HG02981 (cell line): ENCODE data around the gene GNAI2.
"Not testable (repeated sequence)": the region's sequence is repeated elsewhere in the genome, so short reads cannot be mapped to it uniquely, and the experiment has no call there.

ENCODE experiments used
- ATAC-seq: cut with Tn5 transposase; IDR thresholded peaks from one replicate; pipeline ENCODE4 v1.9.1; 2021; ENCODE audit warnings: mild to moderate bottlenecking, moderate library complexity; ENCODE audit not compliant: unreplicated experiment

The GNAI2 gene

DNA sequence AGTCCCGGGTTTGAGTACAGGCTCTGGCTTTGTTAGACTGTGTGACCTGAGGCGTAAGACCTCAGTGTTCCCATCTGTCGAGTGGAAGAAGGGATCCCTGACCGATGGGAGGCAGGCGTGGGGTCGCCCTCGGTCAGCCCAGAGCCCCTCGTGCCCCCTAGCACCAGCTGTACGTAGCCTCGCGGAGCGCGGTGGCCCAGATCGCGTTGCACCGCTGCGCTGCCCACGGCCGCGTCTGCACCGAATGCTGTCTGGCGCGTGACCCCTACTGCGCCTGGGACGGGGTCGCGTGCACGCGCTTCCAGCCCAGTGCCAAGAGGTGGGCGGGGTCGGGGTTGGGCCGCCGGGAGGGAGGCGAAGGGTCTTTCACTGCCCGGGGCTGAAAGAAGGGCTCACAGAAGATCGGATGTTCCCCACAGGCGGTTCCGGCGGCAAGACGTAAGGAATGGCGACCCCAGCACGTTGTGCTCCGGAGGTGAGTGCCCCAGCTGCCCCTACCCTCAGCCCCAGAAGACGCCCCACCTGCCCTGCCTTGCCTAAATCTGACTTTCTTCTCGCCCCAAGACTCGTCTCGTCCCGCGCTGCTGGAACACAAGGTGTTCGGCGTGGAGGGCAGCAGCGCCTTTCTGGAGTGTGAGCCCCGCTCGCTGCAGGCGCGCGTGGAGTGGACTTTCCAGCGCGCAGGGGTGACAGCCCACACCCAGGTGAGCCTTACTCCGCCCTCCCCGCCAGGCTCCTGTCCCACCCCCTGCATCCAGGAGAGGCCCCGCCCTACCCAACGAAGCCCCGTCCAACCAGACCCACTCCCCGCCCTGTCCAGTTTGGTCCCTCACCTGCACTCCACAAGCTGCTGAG is 39.4 kb downstream of the GNAI2 start:
- no peak for ATAC-seq

DNA sequence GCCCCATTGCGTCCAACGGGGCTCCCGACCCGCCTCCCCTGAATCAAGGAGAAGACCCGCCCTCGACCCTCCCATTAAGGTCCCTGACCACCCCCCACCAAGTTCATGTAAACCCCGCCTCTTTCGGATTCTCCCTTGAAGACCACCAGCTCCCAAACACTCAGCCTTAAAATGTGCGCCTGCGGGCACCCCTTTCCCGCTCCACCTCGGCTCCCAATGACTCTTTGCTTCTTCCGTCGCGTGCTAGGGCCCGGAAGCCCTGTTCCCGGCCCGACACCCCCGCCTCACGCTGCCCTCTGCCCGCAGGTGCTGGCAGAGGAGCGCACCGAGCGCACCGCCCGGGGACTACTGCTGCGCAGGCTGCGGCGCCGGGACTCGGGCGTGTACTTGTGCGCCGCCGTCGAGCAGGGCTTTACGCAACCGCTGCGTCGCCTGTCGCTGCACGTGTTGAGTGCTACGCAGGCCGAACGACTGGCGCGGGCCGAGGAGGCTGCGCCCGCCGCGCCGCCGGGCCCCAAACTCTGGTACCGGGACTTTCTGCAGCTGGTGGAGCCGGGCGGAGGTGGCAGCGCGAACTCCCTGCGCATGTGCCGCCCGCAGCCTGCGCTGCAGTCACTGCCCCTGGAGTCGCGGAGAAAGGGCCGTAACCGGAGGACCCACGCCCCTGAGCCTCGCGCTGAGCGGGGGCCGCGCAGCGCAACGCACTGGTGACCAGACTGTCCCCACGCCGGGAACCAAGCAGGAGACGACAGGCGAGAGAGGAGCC is 40.2 kb downstream of the GNAI2 start:
- ATAC-seq: no peak

DNA sequence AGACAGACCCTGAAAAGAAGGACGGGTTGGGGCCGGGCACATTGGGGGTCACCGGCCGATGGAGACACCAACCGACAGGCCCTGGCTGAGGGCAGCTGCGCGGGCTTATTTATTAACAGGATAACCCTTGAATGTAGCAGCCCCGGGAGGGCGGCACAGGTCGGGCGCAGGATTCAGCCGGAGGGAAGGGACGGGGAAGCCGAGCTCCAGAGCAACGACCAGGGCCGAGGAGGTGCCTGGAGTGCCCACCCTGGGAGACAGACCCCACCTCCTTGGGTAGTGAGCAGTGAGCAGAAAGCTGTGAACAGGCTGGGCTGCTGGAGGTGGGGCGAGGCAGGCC is 40.7 kb downstream of the GNAI2 start:
- no peak for ATAC-seq

DNA sequence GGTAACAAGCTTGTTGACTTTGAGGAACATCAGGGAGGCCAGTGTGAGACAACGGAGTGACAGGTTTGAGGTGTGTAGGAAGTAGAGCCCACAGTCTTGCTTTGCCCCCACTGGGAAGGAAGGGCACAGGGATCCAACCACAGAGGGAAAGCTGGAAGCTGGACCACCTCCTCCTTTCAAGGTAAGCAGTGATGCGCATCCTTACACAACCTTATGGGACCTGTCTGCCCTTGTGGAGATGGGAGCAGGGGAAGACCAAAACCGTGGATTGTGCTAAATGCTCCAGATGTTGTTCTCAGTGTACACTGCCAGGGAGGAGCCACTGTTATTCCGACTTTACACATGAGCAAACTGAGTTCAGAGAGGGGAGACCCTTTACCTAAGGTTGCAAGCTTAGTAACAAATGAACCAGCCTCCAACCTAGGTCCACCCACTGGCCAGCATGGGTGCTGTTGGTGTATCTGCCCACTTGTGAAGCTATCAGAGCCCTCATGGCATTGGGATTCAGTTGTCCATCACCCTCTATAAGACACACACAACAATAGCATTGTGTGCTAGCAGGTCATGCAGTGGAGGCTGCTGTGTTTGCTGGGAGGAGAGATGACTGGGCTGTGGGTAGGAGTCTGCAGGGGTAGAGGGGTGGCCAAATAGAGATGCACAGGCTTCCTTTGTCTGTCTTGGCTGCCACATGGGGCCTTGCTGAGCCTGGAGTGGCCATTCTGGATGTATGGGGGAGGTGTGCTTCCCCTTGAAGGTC is 42.3 kb downstream of the GNAI2 start:
- no peak for ATAC-seq

DNA sequence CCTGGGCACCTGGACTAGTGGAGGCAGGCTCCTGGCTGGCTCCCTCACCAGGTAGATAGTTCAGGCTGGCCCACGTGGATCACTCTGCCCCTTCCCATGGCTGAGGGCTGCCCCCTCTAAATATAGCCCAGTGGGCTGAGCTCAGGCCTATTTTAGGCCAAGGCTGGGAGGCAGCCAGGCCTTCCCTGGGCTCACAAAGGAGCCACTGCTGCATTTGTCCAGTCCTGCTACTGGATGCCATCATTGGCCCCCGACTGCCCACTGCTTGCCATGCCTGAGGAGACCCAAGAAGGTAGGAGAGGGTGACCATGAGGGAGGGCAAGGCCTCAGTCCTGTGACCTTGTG is 42.8 kb downstream of the GNAI2 start, which contains the start of gene LSMEM2:
TSS of gene LSMEM2 (plus strand) at position 208 of the 345 bp plus-strand sequence. CDS start at position 235, 27 bp downstream.
- no peak for ATAC-seq

DNA sequence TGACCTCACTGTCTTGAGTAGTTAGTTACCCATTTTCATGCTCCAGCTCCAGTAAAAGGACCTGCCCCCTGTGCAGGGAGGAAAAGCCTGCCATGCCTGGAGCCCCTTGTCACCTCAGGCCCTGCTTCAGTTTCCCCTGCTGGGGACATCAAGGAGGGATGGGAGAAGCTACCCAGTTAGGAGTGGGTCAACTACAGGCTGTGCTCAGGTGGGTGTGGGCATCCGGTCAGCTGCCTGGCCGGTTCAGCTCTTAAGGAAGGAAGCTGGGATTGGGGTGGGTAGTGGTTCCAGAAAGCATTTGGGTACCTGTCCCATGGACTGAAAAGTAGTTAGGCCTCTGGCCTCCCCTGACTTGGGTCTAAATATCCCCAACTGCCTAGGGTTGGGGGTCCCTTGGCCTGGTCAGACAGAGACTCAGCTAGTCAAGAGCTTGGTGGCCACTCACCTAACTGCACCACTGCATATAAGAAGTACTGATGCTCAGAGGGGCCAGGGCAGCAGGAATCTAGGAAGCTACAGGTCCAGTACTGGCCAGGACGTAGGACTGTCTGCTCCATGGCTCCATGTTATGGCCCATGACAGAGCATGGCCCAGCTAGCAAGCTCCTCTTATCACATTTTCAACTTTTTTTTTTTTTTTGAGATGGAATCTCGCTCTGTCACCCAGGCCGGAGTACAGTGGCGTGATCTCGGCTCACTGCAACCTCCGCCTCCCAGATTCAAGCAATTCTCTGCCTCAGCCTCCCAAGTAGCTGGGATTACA is 43.4 kb downstream of the GNAI2 start:
- no peak for ATAC-seq

DNA sequence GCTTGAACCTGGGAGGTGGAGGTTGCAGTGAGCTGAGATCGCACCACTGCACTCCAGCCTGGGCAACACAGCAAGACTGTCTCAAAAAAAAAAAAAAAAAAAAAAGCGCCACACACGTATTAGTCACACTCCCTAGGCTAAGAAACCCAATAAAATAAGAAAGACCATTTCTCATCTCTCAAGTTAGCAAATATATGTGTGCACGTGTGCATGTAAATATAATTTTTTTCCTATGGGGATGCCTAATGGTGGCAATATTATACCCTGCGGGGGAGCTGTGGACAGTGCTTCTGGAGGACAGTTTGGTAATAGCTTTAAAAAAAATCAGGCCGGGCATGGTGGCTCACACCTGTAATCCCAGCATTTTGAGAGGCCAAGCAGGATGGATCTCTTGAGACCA is 48.1 kb downstream of the GNAI2 start:
- not testable (repeated sequence) for ATAC-seq

DNA sequence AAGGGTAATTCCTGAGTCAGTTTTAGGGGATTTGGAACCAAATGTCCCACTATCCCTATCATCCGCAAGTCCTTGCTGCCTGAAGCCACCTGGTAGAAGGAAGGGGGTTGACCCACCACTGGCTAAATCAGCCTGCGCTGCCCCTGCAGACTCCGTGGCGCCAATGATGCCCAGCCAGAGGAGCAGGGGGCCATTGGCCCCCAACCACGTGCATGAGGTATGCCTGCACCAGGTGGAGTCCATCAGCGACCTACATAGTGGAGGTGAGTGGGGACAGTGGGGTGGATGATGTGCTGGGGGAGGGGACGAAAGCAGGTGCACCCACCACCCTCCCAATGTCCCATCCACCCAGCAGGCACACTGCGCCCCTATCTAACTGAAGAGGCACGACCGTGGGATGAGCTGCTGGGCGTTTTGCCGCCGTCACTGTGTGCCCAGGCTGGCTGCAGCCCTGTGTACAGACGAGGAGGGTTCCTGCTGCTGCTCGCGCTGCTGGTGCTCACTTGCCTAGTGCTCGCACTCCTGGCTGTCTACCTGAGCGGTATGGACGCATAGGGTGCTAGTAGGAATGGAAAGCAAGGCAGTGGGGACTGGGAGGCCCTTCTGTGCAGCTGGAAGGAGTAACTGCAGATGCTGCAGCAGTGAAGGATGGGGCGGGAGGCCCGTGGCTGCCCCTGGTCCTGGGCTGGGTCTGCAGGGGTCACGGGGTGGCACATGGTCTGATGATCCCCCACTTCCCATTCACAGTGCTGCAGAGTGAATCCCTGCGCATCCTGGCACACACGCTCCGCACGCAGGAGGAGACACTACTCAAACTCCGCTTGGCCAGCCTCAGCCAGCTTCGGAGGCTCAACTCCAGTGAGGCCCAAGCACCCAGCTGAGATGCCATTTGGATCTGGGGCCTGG is 50.6 kb downstream of the GNAI2 start:
- ATAC-seq: no peak

DNA sequence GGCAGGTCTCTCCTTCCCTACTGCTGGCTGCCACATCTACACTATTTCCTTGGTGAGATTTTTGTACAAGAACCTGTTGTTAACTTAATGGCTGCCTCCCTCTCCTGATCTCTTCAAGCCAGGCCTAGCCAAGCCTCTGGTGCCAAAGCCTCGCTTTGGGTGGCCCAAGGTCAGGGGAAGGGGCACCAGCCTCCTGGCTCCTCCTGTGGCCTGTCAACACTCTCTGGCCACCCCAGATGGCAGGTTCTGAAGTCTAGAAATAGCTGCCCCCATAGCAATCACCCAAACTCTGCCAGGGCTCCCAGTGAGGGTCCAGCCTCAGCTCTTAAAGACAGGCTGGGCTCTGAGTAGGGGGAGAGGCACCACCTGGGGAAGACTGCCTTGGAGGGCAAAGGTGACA is 51.3 kb downstream of the GNAI2 start:
- ATAC-seq: no peak

DNA sequence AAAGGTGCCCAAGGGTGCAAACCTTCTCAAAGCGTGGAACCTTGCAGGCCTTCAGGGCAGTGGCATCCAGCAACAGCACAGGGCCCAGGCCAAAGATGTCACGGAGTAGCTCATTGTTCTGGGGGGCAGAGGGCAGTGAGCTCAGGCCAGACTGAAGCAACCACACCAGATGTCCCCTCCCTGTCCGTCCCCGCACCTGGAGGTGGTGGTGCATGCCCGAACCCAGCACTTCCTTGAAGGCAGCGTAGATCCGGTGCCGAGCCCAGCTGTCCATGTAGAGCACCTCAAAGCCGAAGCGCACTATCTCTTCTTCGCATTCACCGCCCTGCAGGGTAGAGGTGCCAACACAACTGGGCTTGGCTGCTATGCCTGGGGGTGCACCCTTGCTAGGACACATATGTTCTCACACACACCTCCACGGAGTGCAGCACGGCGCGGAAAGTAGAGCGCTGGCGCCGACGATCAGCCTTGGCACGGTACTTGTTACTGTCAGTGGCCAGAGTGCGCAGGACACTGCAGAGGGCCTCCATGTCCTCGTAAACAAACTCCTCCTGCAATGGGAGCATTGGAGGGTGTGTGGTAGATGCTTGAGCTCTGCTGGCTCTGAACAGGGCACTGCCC is 52.5 kb downstream of the GNAI2 start:
- no peak for ATAC-seq

DNA sequence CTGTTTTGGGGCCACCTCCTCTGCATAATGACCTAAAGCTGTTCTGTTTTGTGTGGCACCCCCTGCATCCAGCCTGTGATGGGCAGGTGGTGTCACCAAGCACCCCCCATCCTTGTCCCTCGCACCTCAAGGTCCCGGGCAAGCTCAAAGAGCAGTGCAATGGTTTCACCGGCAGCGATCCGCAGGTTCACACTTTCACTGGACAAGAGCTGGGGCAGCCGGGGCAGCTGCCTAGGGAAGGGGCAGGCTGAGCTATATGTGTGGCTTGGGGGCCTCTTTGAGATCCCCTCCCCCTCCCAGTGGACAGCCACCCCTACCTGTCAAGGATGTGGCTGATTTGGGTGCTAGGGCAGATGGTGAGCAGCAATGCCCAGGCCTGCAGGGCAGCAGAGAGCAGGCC is 53.1 kb downstream of the GNAI2 start:
- no peak for ATAC-seq

DNA sequence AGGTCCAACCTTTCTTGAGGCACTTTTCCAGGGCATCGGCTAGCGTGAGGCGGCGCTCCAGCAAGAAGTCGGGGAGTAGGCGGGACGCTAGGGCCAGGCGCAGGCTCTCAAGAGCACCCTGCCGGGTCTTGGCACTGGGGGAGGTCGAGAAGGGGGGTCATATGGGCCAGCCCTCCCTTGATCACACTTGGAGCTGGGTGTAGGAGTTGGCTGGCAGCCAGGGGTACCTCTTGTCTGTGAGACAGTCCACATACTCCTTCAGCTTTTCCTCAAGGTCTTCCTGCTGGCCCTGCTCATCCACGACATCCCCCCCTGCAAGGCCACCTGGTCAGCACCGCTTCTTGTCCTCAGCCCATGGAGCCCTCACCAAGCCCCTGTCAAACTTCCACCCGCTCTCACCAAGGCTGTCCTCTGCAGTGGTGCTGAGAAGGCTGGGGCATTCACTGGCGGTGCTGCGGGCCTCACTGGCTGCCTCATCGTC is 54.2 kb downstream of the GNAI2 start:
- no peak for ATAC-seq

DNA sequence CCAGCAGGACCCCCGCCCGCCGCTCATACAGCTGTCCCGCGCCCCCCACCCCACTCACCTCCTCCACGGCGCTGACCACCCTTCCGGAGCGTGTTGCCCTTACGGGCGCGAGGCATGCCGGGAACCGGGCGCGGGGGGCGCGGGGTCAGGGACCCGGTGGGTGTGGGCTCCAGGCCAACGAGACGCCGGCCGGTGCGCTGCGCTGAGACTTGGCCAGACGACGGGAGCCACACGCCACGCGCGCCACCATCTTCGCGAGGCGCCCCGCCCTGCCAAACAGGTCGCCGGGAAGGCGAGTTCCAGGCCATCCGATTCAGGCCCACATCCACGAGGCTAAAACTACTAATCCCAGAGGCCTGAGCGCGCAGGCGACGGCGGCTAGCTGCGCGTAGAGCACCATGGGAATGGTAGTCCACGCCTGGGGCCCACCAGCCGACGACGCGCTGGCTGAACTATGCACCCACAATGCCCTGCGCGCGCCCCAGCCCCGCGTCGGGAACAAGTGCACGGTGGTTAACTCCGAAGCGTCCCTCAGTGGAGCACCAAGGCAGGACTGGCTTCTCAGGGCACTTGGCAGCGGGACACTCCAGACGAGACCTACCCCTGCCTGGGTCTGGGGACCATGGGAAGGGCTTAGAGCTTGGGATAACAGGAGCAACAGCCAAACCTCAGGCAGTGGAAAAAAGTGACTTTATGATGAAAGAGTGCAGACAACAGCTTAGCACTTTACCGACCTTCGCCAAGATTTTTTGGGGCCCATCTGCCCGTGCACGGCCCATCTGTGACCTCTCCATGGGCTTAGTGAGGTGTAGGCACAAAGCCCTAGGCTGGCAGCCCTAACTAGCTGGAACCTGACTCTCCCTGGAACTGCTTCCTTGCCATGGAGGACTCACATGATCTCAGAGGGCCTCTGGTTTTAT is 56.4 kb downstream of the GNAI2 start, which contains the start of gene IFRD2:
TSS of gene IFRD2 (minus strand) at position 271 of the 920 bp plus-strand sequence. CDS start at position 116, 155 bp downstream.
- ATAC-seq: peak; percentile 95

DNA sequence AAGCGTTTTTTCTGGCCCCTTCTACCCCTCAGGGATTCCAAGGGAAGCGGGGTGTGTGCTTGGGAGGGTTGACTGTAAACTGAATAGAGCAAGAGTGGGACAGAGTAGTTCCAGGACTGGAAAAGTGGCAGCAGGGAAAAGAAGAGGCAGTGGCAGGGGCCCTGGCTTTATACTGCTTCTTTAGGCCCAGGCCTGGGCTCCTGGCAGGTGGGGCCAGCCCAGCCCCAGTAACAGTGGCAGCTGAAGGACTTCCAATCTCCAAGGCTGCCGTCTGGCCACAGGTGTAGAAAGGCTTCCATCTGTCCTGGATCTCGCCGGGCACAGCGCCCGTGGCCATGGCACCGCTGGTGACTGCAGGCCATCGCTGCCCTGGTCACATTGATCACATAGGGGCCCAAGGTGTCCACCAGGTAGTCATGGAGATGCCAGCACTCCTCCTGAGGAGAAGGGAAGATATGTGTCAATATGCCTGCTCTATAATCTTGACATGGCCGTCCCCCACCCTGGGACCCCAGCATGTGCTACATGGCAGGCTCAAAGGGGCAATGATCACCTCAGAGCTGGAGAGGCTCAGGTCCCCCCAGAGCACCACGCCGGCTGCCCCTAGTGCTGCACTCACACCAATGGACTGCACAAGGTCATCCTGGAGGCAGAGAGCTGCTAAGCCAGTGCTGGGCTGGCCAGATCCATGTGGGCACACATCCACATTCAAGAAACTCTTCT is 57.2 kb downstream of the GNAI2 start:
- no peak for ATAC-seq

DNA sequence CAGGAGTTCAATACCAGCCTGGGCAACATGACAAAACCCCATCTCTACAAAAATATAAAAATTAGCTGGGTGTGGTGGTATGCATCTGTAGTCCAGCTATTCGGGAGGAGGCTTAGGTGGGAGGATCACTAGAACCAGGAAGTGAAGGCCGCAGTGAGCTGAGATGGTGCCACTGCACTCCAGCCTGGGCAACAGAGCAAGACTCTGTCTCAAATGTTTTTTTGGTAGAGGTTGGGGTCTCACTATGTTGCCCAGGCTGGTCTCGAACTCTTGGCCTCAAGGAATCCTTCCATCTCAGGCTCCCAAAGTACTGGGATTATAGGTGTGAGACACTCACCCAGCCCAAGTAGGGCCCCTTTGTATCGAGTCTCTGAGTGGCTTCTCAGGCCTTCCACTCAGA is 58.1 kb downstream of the GNAI2 start:
- ATAC-seq: no peak

DNA sequence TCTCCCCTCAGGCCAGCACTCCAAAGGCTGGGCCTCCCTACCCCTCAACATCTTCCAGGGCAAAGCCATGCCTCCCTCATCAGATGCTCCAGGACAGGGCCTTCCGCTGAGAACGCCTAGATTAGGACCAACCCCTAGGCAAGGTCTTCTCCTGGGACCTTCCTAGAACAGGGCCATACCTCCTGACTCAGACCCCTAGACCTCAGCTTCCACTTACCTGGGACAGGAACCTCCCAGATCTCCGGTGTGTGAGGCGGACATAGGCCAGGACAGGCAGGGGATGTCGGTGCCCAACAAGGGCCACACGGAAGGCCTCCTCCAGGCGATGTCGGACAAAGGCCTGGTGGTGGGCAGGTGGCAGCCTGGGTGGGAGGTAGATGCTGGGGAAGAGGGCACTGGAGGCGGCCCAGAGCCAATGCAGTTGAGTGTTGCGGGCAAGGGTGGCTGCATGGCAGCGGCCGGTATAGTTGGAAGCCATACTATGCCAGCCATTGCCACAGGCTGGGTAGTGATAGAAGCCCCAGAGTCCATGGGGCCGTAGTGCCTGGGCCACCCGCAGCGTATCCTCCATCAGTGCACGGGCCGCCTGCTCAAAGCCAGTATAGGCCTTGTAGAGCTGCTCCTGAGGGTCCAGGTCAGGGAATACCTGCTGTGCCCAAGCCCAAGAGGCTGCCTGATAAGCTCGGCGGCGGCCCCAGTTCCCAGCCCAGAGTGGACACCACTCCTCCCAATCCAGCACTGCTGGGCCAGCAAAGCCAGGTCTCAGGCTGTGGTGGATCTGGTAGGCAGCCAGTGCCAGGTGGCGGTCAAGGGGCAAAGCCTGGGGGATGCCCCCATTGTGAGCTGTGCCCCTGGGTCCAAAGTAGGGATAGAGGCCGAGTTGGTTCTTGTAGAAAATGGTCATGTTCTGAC is 58.7 kb downstream of the GNAI2 start:
- no peak for ATAC-seq
